ENCODE data around the gene FHL2.

DNA sequence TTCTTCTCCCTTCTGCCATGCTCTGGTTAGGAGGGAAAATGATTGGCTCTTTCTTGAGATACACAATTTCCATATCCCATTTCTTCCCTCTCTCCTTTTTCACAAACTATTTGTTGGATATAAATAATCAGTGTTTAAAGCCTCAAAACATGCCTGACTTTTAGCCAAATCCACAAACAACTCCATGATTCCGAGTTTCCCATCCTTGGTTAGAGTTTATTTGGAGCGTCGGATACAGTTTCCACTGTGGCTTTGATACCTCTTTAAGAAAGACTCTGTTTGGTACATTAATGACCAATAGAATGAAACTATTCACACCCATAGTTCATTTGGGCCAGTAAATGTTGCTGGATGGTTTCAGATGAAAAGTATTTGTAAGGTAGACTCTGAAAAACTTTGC, 5.9 kb upstream of the FHL2 start:
- TF ChIP-seq EP300 (IDR thresholded peaks at IDR 0.05): no peak
- TF ChIP-seq, protein P1, sequence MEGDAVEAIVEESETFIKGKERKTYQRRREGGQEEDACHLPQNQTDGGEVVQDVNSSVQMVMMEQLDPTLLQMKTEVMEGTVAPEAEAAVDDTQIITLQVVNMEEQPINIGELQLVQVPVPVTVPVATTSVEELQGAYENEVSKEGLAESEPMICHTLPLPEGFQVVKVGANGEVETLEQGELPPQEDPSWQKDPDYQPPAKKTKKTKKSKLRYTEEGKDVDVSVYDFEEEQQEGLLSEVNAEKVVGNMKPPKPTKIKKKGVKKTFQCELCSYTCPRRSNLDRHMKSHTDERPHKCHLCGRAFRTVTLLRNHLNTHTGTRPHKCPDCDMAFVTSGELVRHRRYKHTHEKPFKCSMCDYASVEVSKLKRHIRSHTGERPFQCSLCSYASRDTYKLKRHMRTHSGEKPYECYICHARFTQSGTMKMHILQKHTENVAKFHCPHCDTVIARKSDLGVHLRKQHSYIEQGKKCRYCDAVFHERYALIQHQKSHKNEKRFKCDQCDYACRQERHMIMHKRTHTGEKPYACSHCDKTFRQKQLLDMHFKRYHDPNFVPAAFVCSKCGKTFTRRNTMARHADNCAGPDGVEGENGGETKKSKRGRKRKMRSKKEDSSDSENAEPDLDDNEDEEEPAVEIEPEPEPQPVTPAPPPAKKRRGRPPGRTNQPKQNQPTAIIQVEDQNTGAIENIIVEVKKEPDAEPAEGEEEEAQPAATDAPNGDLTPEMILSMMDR (IDR thresholded peaks at IDR 0.05): no peak

Measured in upper lobe of left lung (tissue), 4 donors.